HEK293 (cell line): ENCODE results near the gene BTK.

Experiments
- GLI2 ChIP-seq: fragments of 450-650 bp; formaldehyde crosslinking; IDR thresholded peaks from 2 replicates; pipeline ENCODE4; 2017; ENCODE audit warnings: missing biosample characterization, missing genetic modification characterization, low read depth, borderline replicate concordance
- HOXA7 ChIP-seq: sonication (generic); formaldehyde crosslinking; IDR thresholded peaks from 2 replicates; pipeline ENCODE4 v1.8.1; 2022; ENCODE audit warnings: missing genetic modification reagents, borderline replicate concordance
- KLF1 ChIP-seq: fragments of 450-650 bp; formaldehyde crosslinking; IDR thresholded peaks from 2 replicates; pipeline ENCODE4 v1.5.1; 2016; ENCODE audit warnings: missing biosample characterization, missing genetic modification characterization
- KLF16 ChIP-seq: fragments of 450-650 bp; formaldehyde crosslinking; IDR thresholded peaks from 2 replicates; pipeline ENCODE4 v1.5.1; 2017; ENCODE audit warnings: missing biosample characterization, missing genetic modification characterization
- KLF7 ChIP-seq: fragments of 450-650 bp; formaldehyde crosslinking; IDR thresholded peaks from 2 replicates; pipeline ENCODE4 v1.5.1; 2016; ENCODE audit warnings: missing biosample characterization, missing genetic modification characterization, borderline replicate concordance
- OSR2 ChIP-seq: fragments of 450-650 bp; formaldehyde crosslinking; IDR thresholded peaks from 2 replicates; pipeline ENCODE4 v1.5.1; 2016; ENCODE audit warnings: missing biosample characterization, missing genetic modification characterization
- SP7 ChIP-seq: fragments of 450-650 bp; formaldehyde crosslinking; IDR thresholded peaks from 2 replicates; pipeline ENCODE4 v1.5.1; 2016; ENCODE audit warnings: missing biosample characterization, missing genetic modification characterization
- ZBTB17 ChIP-seq: fragments of 450-650 bp; formaldehyde crosslinking; IDR thresholded peaks from 2 replicates; pipeline ENCODE4 v1.5.1; 2016; ENCODE audit warnings: missing biosample characterization, missing genetic modification characterization
- ZBTB20 ChIP-seq: fragments of 450-650 bp; formaldehyde crosslinking; IDR thresholded peaks from 2 replicates; pipeline ENCODE4 v1.5.1; 2016; ENCODE audit warnings: missing biosample characterization, missing genetic modification characterization
- ZNF121 ChIP-seq: fragments of 450-650 bp; formaldehyde crosslinking; IDR thresholded peaks from 2 replicates; pipeline ENCODE4 v1.5.1; 2016; ENCODE audit warnings: missing biosample characterization, missing genetic modification characterization
- ZNF211 ChIP-seq: fragments of 450-650 bp; formaldehyde crosslinking; IDR thresholded peaks from 2 replicates; pipeline ENCODE4 v1.5.1; 2016; ENCODE audit warnings: low read depth, missing biosample characterization, missing genetic modification characterization
- ZNF214 ChIP-seq: fragments of 450-650 bp; formaldehyde crosslinking; IDR thresholded peaks from 2 replicates; pipeline ENCODE4 v1.5.1; 2017; ENCODE audit warnings: missing biosample characterization, mild to moderate bottlenecking, missing genetic modification characterization, borderline replicate concordance
- ZNF350 ChIP-seq: fragments of 450-650 bp; formaldehyde crosslinking; IDR thresholded peaks from 2 replicates; pipeline ENCODE4 v1.5.0; 2017; ENCODE audit warnings: missing biosample characterization, mild to moderate bottlenecking, missing genetic modification characterization
- ZNF426 ChIP-seq: fragments of 450-650 bp; formaldehyde crosslinking; IDR thresholded peaks from 2 replicates; pipeline ENCODE4 v1.5.1; 2017; ENCODE audit warnings: missing biosample characterization, missing genetic modification characterization, mild to moderate bottlenecking, inconsistent platforms, moderate library complexity
- ZNF558 ChIP-seq: fragments of 450-650 bp; formaldehyde crosslinking; IDR thresholded peaks from 2 replicates; pipeline ENCODE4 v1.5.1; 2016; ENCODE audit warnings: missing biosample characterization, missing genetic modification characterization
- ZNF677 ChIP-seq: fragments of 450-650 bp; IDR thresholded peaks from 2 replicates; pipeline ENCODE4 v1.5.0; 2018; ENCODE audit warnings: missing biosample characterization, mild to moderate bottlenecking, missing genetic modification characterization, moderate library complexity
- ZNF747 ChIP-seq: fragments of 450-650 bp; formaldehyde crosslinking; IDR thresholded peaks from 2 replicates; pipeline ENCODE4 v1.5.1; 2016; ENCODE audit warnings: missing biosample characterization, missing genetic modification characterization
- ZNF76 ChIP-seq: fragments of 450-650 bp; formaldehyde crosslinking; IDR thresholded peaks from 2 replicates; pipeline ENCODE4; 2016; ENCODE audit warnings: low read depth, missing biosample characterization, missing genetic modification characterization, borderline replicate concordance
- TF ChIP-seq, protein P1 (sequence below): fragments of 450-650 bp; formaldehyde crosslinking; IDR thresholded peaks from 2 replicates; pipeline ENCODE4 v1.5.1; 2016; ENCODE audit warnings: missing biosample characterization, missing genetic modification characterization
- TF ChIP-seq, protein P2 (sequence below): fragments of 450-650 bp; formaldehyde crosslinking; IDR thresholded peaks from 2 replicates; pipeline ENCODE4 v1.5.1; 2016; ENCODE audit warnings: missing biosample characterization, missing genetic modification characterization
- TF ChIP-seq, protein P3 (sequence below): sonication (generic); formaldehyde crosslinking; IDR thresholded peaks from 2 replicates; pipeline ENCODE4 v1.8.1; 2022; ENCODE audit warnings: mild to moderate bottlenecking, moderate library complexity, missing genetic modification reagents
- TF ChIP-seq, protein P4 (sequence below): fragments of 450-650 bp; formaldehyde crosslinking; IDR thresholded peaks from 2 replicates; pipeline ENCODE4 v1.5.1; 2016; ENCODE audit warnings: missing biosample characterization, missing genetic modification characterization
- TF ChIP-seq, protein P5 (sequence below): fragments of 450-650 bp; formaldehyde crosslinking; IDR thresholded peaks from 2 replicates; pipeline ENCODE4; 2016; ENCODE audit warnings: missing biosample characterization, missing genetic modification characterization
- TF ChIP-seq, protein P6 (sequence below): fragments of 450-650 bp; formaldehyde crosslinking; IDR thresholded peaks from 2 replicates; pipeline ENCODE4 v1.5.1; 2016; ENCODE audit warnings: missing biosample characterization, missing genetic modification characterization
- TF ChIP-seq, protein P7 (sequence below): fragments of 450-650 bp; formaldehyde crosslinking; IDR thresholded peaks from 2 replicates; pipeline ENCODE4 v1.5.1; 2017; ENCODE audit warnings: missing biosample characterization, missing genetic modification characterization

BTK gene

DNA sequence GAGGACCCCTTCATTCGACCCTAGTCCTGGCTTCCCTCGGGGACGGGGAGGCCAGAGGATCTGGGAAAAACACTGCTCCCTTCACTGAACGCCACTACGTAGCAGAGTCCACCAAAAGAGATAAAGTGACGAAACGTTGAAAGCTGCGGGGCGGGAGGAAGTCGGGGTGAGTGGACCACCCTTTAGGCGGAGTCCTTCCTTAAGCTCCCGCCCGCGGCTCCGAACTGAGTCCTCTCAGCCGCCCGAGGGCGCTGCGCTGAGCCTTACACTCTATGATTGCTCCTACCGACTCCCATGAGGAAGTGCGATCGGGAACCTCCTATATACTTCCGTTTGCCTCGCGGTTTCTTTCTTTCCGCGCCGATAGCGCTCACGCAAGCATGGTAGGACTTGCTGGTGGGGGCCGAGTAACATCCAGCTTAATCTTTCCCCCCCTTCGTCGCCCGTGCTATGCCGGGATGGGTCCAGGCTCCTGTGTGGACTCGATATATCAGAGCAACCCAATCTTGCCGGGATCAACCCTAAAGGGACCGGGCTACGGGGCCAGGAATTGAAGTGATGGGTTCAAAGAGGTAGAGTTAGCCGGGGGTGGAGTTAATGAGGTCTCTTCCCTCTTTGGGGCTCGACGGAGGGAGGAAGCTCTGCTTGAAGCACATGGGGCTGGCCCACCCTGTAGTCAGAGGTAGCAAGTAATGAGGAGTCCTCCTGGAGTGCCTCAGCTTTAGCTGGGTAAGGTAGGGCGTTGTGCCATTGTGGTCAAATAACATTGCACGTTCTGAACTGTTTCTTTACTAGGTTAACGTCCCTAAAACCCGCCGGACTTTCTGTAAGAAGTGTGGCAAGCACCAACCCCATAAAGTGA lies 4.9 kb upstream of the BTK start, which contains the start of gene RPL36A (continued):
- TF ChIP-seq, protein P1, sequence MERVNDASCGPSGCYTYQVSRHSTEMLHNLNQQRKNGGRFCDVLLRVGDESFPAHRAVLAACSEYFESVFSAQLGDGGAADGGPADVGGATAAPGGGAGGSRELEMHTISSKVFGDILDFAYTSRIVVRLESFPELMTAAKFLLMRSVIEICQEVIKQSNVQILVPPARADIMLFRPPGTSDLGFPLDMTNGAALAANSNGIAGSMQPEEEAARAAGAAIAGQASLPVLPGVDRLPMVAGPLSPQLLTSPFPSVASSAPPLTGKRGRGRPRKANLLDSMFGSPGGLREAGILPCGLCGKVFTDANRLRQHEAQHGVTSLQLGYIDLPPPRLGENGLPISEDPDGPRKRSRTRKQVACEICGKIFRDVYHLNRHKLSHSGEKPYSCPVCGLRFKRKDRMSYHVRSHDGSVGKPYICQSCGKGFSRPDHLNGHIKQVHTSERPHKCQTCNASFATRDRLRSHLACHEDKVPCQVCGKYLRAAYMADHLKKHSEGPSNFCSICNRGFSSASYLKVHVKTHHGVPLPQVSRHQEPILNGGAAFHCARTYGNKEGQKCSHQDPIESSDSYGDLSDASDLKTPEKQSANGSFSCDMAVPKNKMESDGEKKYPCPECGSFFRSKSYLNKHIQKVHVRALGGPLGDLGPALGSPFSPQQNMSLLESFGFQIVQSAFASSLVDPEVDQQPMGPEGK (tag by site-specific recombination): peak; percentile 51; the same call in 1 of the 2 replicates
- TF ChIP-seq KLF7: no peak
- peak; percentile 69 for TF ChIP-seq ZBTB17 (tag by site-specific recombination)
- TF ChIP-seq ZNF214 (tag by site-specific recombination): no peak
- peak; percentile 21; the same call in 1 of the 2 replicates for TF ChIP-seq OSR2 (tag by site-specific recombination)
- TF ChIP-seq ZNF76 (tag by site-specific recombination): peak; percentile 90
- TF ChIP-seq KLF1 (tag by site-specific recombination): peak; percentile 64
- TF ChIP-seq ZNF558 (tag by site-specific recombination): peak; percentile 79; the same call in 1 of the 2 replicates
- TF ChIP-seq, protein P2, sequence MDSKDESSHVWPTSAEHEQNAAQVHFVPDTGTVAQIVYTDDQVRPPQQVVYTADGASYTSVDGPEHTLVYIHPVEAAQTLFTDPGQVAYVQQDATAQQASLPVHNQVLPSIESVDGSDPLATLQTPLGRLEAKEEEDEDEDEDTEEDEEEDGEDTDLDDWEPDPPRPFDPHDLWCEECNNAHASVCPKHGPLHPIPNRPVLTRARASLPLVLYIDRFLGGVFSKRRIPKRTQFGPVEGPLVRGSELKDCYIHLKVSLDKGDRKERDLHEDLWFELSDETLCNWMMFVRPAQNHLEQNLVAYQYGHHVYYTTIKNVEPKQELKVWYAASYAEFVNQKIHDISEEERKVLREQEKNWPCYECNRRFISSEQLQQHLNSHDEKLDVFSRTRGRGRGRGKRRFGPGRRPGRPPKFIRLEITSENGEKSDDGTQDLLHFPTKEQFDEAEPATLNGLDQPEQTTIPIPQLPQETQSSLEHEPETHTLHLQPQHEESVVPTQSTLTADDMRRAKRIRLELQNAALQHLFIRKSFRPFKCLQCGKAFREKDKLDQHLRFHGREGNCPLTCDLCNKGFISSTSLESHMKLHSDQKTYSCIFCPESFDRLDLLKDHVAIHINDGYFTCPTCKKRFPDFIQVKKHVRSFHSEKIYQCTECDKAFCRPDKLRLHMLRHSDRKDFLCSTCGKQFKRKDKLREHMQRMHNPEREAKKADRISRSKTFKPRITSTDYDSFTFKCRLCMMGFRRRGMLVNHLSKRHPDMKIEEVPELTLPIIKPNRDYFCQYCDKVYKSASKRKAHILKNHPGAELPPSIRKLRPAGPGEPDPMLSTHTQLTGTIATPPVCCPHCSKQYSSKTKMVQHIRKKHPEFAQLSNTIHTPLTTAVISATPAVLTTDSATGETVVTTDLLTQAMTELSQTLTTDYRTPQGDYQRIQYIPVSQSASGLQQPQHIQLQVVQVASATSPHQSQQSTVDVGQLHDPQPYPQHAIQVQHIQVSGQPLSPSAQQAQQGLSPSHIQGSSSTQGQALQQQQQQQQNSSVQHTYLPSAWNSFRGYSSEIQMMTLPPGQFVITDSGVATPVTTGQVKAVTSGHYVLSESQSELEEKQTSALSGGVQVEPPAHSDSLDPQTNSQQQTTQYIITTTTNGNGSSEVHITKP (tag by site-specific recombination): peak; percentile 72
- no peak for TF ChIP-seq ZNF747 (tag by site-specific recombination)
- no peak for TF ChIP-seq HOXA7 (CRISPR knock-in tag)
- TF ChIP-seq, protein P3, sequence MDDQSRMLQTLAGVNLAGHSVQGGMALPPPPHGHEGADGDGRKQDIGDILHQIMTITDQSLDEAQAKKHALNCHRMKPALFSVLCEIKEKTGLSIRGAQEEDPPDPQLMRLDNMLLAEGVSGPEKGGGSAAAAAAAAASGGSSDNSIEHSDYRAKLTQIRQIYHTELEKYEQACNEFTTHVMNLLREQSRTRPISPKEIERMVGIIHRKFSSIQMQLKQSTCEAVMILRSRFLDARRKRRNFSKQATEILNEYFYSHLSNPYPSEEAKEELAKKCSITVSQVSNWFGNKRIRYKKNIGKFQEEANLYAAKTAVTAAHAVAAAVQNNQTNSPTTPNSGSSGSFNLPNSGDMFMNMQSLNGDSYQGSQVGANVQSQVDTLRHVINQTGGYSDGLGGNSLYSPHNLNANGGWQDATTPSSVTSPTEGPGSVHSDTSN (CRISPR knock-in tag): no peak
- no peak for TF ChIP-seq ZNF121 (tag by site-specific recombination)
- no peak; the same call in 1 of the 2 replicates for TF ChIP-seq ZNF426
- peak; percentile 76 for TF ChIP-seq SP7 (tag by site-specific recombination)
- no peak; the same call in none of the 2 replicates for TF ChIP-seq KLF16 (tag by site-specific recombination)
- TF ChIP-seq ZNF350 (tag by site-specific recombination): no peak
- TF ChIP-seq, protein P4, sequence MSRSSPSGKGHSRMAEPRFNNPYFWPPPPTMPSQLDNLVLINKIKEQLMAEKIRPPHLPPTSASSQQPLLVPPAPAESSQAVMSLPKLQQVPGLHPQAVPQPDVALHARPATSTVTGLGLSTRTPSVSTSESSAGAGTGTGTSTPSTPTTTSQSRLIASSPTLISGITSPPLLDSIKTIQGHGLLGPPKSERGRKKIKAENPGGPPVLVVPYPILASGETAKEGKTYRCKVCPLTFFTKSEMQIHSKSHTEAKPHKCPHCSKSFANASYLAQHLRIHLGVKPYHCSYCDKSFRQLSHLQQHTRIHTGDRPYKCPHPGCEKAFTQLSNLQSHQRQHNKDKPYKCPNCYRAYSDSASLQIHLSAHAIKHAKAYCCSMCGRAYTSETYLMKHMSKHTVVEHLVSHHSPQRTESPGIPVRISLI (tag by site-specific recombination): peak; percentile 59; the same call in 1 of the 2 replicates
- peak; percentile 17; the same call in 1 of the 2 replicates for TF ChIP-seq ZBTB20 (tag by site-specific recombination)
- TF ChIP-seq, protein P5, sequence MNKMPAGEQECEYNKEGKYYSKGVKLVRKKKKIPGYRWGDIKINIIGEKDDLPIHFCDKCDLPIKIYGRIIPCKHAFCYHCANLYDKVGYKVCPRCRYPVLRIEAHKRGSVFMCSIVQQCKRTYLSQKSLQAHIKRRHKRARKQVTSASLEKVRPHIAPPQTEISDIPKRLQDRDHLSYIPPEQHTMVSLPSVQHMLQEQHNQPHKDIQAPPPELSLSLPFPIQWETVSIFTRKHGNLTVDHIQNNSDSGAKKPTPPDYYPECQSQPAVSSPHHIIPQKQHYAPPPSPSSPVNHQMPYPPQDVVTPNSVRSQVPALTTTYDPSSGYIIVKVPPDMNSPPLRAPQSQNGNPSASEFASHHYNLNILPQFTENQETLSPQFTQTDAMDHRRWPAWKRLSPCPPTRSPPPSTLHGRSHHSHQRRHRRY (tag by site-specific recombination): no peak
- TF ChIP-seq, protein P6, sequence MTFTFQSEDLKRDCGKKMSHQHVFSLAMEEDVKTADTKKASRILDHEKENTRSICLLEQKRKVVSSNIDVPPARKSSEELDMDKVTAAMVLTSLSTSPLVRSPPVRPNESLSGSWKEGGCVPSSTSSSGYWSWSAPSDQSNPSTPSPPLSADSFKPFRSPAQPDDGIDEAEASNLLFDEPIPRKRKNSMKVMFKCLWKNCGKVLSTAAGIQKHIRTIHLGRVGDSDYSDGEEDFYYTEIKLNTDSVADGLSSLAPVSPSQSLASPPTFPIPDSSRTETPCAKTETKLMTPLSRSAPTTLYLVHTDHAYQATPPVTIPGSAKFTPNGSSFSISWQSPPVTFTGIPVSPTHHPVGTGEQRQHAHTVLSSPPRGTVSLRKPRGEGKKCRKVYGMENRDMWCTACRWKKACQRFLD (tag by site-specific recombination): no peak
- TF ChIP-seq ZNF677 (tag by site-specific recombination): no peak
- TF ChIP-seq ZNF211 (tag by site-specific recombination): no peak
- no peak for TF ChIP-seq GLI2 (tag by site-specific recombination)
- TF ChIP-seq, protein P7, sequence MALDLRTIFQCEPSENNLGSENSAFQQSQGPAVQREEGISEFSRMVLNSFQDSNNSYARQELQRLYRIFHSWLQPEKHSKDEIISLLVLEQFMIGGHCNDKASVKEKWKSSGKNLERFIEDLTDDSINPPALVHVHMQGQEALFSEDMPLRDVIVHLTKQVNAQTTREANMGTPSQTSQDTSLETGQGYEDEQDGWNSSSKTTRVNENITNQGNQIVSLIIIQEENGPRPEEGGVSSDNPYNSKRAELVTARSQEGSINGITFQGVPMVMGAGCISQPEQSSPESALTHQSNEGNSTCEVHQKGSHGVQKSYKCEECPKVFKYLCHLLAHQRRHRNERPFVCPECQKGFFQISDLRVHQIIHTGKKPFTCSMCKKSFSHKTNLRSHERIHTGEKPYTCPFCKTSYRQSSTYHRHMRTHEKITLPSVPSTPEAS (tag by site-specific recombination): 0 out of 2 replicates have a peak, but pooled peaks have one; percentile 32
